Measurements from ENCODE around the gene SEC24B.
"Not testable (repeated sequence)": the region's sequence is repeated elsewhere in the genome, so short reads cannot be mapped to it uniquely, and the experiment has no call there.

SEC24B gene

DNA sequence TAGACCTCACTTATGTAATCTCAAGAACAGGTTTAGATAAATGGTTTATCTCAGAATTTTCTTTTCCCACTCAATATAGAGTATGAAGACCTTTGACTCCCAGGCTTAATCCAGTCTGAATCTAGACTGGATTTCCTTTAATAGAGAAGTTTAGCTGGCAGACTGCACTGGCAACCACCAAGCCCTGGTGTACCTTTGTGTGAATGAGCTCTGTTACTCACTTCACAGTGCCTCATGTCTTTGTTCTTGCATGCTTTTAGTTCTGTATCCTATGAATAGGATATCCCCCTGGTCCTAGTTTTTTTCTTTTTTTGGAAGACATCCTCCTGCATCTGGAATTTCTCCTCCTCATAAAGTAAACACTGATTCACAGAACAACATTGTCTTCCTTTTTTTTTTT is 73.3 kb downstream of the SEC24B start:
- DNase-seq (ENCODE audit: low read depth) = no peak

DNA sequence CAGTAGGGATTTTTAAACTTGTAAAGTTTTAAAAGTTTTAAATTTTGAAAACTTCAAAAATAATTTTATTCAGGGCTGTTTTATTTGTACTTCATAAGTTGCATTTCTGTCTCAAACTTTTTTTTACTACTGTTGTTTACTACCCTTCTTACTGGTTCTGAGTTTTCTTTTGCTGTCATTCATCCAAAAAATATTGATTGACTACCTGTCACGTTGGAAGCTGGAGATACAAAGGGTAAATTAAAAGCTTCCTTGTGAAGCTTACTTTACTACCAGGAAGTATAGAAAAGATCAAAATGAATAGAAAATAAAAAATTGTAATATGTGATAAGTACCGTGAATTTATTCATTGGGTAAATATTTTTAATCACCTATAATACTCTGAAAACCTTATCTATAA is 77.1 kb downstream of the SEC24B start:
- no peak for DNase-seq (ENCODE audit: low read depth)

DNA sequence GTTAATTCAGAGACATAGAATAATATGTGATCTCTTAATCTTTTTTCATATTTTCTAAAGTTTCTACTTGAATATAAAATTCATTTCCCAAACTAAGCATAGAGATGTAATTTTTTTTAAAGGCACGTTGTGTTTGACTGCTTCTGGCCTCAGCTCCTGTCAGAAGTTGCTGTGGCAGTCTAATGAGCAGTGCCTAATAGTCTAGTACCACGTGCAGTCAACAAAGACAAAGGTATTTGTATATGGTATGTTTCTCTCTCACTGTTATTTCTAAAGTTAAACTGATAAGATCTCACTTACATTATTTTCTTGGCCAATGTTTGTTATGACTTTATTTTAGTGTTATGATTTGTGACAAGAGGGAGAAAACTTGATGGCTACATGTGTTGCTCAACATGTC is 77.8 kb downstream of the SEC24B start:
- DNase-seq (ENCODE audit: low read depth) = no peak

- DNase-seq (ENCODE audit: low read depth) = not testable (repeated sequence)
Measured at GRCh38 chr4:109513368-109513767, 79.8 kb downstream of the SEC24B start.

DNA sequence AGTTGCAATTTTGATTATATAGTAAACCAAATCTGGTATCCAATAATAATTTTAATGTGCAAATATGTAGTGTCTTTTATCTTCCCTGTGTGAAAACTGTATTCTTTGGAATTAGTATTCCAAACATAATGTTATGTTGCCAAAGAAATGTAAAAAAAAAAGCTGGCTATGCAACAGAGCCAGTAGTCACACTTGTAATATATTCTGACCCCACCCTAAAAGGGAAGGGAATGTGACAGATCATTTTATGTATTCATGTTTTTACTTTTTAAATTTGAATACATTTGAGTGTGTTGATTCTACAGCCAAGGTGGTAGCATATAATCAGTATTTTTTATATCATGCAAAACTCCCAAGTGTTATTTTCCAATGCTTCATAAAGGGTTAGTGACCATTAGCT is 98.6 kb downstream of the SEC24B start:
- DNase-seq (ENCODE audit: low read depth) = no peak

DNA sequence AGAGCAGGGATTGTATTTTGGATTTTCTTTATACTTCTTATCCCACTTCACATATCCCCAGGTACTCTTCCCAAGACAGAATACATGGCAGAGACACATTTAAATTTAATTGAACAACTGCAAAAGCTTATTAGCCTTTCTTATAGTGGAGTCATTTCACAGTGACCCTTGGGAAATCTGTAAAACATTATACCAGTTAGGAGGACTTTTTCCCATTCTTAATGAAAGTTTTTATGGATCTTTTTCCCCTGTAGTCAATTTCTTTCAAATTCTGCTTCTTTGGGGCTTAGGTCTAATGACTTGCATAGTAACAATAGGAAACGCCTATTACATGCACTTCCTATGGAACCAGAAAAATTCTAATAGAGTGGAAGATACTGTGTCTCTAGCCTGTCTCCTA is 111.8 kb downstream of the SEC24B start:
- DNase-seq (ENCODE audit: low read depth) = no peak

DNA sequence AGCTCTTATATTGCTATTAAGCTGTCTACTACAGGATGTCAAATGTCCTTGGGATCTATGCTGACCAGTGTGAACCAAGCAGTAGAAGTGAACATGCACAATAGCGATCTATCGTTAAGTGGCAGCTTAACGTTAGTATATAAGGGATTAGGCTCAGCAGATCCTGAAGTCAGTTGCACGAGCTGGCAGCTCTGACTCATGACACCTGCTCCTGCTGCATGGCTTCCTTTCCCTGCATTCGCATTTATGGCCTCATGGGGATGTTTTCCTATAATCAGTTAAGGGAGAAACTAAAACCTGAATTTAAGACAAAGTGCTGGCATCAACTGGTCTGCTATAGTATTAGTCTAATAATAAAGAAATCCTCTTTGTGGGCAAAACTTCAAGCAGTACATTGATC is 113.8 kb downstream of the SEC24B start:
- no peak for DNase-seq (ENCODE audit: low read depth)

GRCh38 chr4:109548655-109549054 is 115.0 kb downstream of the SEC24B start:
- DNase-seq (ENCODE audit: low read depth) = no peak

- DNase-seq (ENCODE audit: low read depth) = no peak
Measured at GRCh38 chr4:109552237-109552636, 118.6 kb downstream of the SEC24B start.

GRCh38 chr4:109553130-109553529 is 119.5 kb downstream of the SEC24B start:
- no peak for DNase-seq (ENCODE audit: low read depth)

GRCh38 chr4:109554971-109555370 is 121.4 kb downstream of the SEC24B start:
- DNase-seq (ENCODE audit: low read depth) = no peak

DNA sequence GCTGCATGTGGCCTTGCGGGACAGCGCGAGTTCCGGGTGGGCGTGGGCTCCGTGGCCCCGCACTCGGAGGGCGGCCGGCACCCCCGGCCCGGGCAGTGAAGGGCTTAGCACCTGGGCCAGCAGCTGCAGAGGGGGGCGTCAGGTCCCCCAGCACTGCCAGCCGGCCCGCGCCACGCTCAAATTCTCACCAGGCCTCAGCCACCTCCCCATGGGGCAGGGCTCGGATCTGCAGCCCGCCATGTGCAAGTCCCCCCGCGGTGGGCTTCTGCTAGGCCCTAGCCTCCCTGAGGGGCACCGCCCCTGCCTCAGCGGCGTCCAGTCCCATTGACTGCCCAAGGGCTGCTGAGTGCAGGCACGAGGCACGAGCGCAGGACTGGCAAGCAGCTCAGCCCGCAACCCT is 123.8 kb downstream of the SEC24B start:
- no peak for DNase-seq (ENCODE audit: low read depth)

DNA sequence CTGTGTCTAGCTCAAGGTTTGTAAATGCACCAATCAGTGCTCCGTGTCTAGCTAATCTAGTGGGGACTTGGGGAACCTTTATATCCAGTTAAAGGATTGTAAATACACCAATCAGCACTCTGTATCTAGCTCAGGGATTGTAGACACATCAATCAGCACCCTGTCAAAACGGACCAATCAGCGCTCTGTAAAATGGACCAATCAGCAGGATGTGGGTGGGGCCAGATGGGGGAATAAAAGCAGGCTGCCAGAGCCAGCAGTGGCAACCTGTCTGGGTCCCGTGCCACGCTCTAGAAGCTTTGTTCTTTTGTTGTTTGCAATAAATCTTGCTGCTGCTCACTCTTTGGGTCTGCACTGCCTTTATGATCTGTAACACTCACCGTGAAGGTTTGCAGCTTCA is 124.5 kb downstream of the SEC24B start:
- DNase-seq (ENCODE audit: low read depth) = not testable (repeated sequence)

DNA sequence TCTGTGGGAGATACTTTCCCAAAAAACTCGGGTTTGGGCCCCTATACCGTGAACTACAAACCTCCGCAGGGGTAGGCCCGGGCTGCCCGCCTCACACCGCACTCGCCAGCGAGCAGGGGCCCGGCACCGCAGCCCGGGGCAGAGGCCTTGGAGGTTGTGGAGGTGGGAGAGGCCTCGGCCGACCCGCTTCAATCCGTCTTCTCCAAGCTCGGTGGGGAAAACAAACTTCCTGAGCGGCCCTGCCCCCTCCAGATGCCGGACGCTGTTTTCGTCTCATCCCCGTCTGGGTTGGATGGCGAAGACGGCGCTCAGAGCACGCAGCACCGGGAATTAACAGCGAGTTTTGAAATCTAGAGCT is 126.0 kb downstream of the SEC24B start:
- no peak for DNase-seq (ENCODE audit: low read depth)

- DNase-seq (ENCODE audit: low read depth) = peak; percentile 91
Measured at GRCh38 chr4:109559983-109560686, 126.5 kb downstream of the SEC24B start, which contains the start of gene MCUB. Gene MCUB, plus strand, starts transcription at chr4:109560246. Its CDS starts 92 bp downstream, at chr4:109560338.

DNA sequence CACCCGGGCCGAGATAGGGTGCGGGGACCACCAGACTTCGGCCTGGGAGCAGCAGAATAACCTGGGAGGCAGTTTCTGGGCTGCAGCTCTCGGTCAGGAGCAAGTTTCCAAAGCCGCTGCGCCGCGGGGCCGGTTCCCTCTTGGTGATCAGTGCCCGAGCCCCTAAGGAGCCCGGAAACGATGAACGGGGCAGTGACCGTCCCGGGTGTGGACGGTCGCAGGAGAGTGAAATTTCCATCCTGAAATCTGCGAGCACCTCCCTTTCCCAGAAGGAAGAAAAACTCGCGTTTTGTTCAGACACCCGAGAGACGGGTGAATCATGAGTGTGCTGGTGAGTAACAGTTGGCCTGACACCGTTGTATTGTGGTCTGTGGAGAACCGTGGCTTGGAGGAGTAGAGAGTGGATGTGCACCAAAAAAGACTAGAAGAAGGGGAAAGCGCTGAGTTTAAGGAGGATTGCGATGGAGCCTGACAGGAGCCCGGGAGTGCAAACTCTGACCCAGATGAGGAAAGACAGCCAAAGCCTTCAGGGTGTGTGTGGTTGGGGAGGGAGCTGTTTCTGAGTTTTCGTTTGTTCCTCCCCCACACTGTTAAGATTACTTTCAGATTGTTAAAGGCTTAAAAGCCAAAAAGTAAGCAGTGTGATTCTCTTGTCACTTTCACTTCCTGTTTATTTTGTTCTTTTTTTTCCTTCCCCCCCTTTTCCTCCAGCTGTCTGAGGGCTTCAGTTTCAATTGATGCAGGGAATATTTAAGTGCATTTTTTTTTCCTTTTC is 127.3 kb downstream of the SEC24B start:
- DNase-seq (ENCODE audit: low read depth) = peak; percentile 52

GRCh38 chr4:109562457-109563239 is 129.0 kb downstream of the SEC24B start:
- no peak for DNase-seq (ENCODE audit: low read depth)

DNA sequence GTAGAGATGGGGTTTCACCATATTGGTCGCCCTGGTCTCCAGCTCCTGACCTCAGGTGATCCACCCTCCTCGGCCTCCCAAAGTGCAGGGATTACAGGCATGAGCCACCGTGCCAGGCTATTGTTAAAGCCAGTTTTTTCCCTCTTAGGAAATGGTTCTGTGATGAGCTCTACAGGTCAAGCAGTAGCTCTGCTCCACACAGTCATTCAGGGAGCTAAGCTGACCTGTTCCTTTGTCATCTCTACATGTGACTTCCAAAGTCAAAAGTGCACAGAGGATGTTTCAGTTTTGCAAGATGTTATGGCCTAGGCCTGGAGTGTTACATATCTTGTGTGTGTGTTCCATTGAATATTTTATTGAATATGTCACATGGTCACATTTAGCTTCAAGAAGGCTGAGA is 137.9 kb downstream of the SEC24B start:
- DNase-seq (ENCODE audit: low read depth) = no peak

GRCh38 chr4:109572154-109572553 is 138.5 kb downstream of the SEC24B start:
- DNase-seq (ENCODE audit: low read depth) = no peak

DNA sequence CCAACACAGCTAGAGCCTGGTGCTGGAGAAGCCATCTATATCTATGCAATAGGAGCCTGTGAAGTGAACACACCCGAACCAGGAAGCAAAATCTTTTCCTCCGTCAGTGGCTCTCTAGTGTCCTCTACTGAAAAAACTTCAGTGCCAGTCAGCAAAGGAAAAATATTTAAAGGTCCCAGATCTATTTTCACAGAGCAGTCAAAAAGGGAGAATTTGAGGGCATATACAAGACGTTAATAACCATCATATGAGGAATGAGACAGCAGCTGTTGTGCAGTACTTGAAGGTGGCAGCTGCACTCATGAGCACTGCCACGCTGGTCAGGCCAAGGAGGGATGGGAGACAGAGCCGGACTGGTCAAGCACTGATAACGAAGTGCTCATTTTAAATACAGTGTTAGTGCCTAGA is 140.8 kb downstream of the SEC24B start:
- DNase-seq (ENCODE audit: low read depth) = no peak

- DNase-seq (ENCODE audit: low read depth) = no peak
Measured at GRCh38 chr4:109574931-109575804, 141.6 kb downstream of the SEC24B start.

DNA sequence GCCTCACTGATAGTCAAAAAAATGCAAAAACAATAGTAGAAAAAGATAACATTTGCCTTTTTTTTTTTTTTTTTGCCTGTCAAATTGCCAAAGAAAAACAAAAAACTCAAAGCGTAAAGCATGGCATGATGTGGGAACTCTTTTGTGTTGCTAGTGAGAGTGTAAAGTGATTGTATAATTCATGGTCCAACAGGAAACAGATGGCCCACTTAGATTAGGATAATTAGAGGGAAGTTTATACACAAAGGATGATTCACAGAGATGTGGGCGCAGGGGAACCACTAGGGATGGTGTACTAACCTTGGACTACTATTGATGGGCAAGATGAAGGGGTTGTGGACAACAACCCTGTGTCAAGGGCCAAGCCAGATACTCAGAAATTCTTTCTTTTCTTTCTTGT is 142.8 kb downstream of the SEC24B start:
- DNase-seq (ENCODE audit: low read depth) = no peak

Measured in activated T-cell treated with anti-CD3 and anti-CD28 coated beads for 48 hours (primary cell).